Activated B cell treated with CpG ODN at 0.5 μM for 24 hours (primary cell): ENCODE results near the gene LPAR1. TPM values are rescaled to one million over a fixed set of nuclear protein-coding genes. Genes with fewer than 3 reads are reported as not detected.

Source experiments
- ATAC-seq: fragments of 200-7000 bp; cut with Tn5 transposase; one replicate; pipeline ENCODE4 v1.10.0; 2021; ENCODE audit warnings: low read depth, mild to moderate bottlenecking, moderate library complexity
- CTCF ChIA-PET: fragments of 350-600 bp; sonication (Branson Sonifier 250); formaldehyde crosslinking; loops from one replicate; lab custom pipeline; 2021; ENCODE audit warnings: antibody characterized with exemption; lab: Charles Lee
- POLR2A ChIA-PET: fragments of 350-600 bp; sonication (Branson Sonifier 250); formaldehyde crosslinking; loops from one replicate; lab custom pipeline; 2021; ENCODE audit warnings: antibody characterized with exemption; lab: Charles Lee
- DNase-seq: peaks from one replicate; pipeline ENCODE4 v3.0.0; 2022
- H3K27ac Mint-ChIP-seq: one replicate; pipeline ENCODE4 v1.8.0; 2020; ENCODE audit warnings: mixed read lengths
- H3K27me3 Mint-ChIP-seq: one replicate; pipeline ENCODE4 v1.8.0; 2021; ENCODE audit warnings: mixed read lengths
- H3K36me3 Mint-ChIP-seq: one replicate; pipeline ENCODE4 v1.8.0; 2021; ENCODE audit warnings: low read depth, mixed read lengths
- H3K4me1 Mint-ChIP-seq: one replicate; pipeline ENCODE4 v1.8.0; 2021; ENCODE audit warnings: mixed read lengths
- H3K4me3 Mint-ChIP-seq: one replicate; pipeline ENCODE4 v1.8.0; 2020; ENCODE audit warnings: mild to moderate bottlenecking, mixed read lengths
- H3K9me3 Mint-ChIP-seq: one replicate; pipeline ENCODE4 v1.8.0; 2020; ENCODE audit warnings: mixed read lengths
- intact Hi-C: fragments of 100-400 bp; cut with micrococcal nuclease; formaldehyde crosslinking; loops from one replicate; pipeline ENCODE4 v1.15.1; 2024
- total RNA-seq: library from RNA; stranded (reverse); gene quantifications from 2 replicates; pipeline ENCODE4 v1.2.3, GENCODE V29; 2022
- TF ChIP-seq, protein P1 (sequence below): fragments of 200-600 bp; IDR thresholded peaks from one replicate; pipeline ENCODE4 v1.8.0; 2022; ENCODE audit warnings: antibody characterized with exemption, mild to moderate bottlenecking

Gene LPAR1
- total RNA-seq, 1 donor from 2014 or later = not detected

DNA sequence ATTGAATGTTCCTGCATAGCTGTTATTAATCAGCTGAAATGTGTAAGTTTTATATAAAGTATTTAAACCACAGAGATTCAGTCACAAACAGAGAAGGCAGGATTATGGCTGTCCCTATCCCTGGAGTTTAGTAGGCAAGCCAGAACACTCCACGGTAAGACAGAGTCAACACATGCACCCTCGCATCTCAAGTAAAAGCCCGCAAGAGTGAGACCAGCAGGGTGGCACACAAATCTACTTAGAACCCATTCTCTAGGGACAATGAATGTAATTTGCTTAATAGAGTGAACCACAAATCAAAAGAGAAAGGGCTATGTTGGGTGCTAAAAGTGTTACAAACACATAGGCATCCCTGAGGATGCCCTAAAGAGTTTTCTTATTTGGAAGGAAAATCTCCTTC, 35.1 kb downstream of the LPAR1 start:
- H3K4me1 Mint-ChIP-seq = no peaks in the 10 kb centered on the region
- intact Hi-C loops = no loop called here
- H3K4me3 Mint-ChIP-seq = no peak overlapping the region
- ATAC-seq (no peak), DNase-seq (no peak)
- POLR2A ChIA-PET = no interaction called here
- no peaks in the 10 kb centered on the region for H3K36me3 Mint-ChIP-seq
- no peak overlapping the region for H3K27ac Mint-ChIP-seq
- H3K27me3 Mint-ChIP-seq = no peaks in the 10 kb centered on the region
- H3K9me3 Mint-ChIP-seq = no peaks in the 10 kb centered on the region
- CTCF ChIA-PET = no interaction called here
- TF ChIP-seq, protein P1, sequence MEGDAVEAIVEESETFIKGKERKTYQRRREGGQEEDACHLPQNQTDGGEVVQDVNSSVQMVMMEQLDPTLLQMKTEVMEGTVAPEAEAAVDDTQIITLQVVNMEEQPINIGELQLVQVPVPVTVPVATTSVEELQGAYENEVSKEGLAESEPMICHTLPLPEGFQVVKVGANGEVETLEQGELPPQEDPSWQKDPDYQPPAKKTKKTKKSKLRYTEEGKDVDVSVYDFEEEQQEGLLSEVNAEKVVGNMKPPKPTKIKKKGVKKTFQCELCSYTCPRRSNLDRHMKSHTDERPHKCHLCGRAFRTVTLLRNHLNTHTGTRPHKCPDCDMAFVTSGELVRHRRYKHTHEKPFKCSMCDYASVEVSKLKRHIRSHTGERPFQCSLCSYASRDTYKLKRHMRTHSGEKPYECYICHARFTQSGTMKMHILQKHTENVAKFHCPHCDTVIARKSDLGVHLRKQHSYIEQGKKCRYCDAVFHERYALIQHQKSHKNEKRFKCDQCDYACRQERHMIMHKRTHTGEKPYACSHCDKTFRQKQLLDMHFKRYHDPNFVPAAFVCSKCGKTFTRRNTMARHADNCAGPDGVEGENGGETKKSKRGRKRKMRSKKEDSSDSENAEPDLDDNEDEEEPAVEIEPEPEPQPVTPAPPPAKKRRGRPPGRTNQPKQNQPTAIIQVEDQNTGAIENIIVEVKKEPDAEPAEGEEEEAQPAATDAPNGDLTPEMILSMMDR = no peak

DNA sequence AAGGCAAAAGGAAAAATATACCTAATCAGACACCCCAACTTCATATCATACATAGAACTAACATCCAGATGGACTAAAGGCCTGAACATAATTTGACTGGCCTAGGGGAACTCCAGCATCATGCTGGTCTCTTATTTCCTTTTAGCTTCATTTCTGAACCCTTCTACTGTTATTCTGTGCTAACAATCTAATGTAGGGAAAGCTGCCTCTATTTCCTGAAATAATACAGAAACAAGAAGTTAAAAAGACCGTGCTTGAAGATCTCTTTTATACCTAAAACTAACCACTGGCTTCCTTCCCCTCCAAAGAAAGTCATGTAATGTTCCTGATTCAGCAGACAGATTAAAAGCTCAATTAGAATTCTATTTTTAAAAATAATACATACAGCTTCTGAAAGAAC, 36.7 kb downstream of the LPAR1 start:
- Mint-ChIP-seq H3K9me3 (no peaks in the 10 kb centered on the region), H3K4me3 (no peak overlapping the region), H3K4me1 (no peaks in the 10 kb centered on the region), H3K27ac (no peak overlapping the region), H3K27me3 (no peaks in the 10 kb centered on the region), H3K36me3 (no peaks in the 10 kb centered on the region)
- intact Hi-C loops = no loop called here
- ChIA-PET CTCF (no interaction called here), POLR2A (no interaction called here)
- no peak for DNase-seq
- TF ChIP-seq, protein P1 = no peak
- no peak for ATAC-seq

DNA sequence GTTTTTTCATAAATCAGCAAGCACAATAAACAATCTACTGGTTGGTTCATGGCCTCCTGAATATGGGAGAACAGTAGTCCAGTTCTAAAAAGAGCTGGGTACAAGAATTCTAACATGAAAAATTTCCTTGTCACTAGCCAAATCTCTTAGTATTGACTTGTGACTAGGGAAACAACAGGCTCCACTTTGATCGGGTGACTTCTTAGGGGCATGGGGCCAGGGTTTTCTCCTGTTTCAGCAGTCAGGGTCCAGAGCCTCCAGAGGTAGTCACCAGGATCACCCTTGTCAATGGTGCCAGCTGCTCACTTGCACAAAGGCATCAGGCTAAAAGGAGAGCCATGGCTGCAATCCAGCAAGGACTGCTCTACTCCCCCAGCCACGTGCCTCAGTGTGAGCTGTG, 38.1 kb downstream of the LPAR1 start:
- CTCF ChIA-PET = no interaction called here
- no peak overlapping the region for H3K4me3 Mint-ChIP-seq
- POLR2A ChIA-PET = no interaction called here
- no peak for DNase-seq
- no peaks in the 10 kb centered on the region for H3K36me3 Mint-ChIP-seq
- H3K27ac Mint-ChIP-seq = no peak overlapping the region
- peaks cover under 1% of the 10 kb centered on the region for H3K4me1 Mint-ChIP-seq
- intact Hi-C loops = no loop called here
- no peaks in the 10 kb centered on the region for H3K27me3 Mint-ChIP-seq
- no peaks in the 10 kb centered on the region for H3K9me3 Mint-ChIP-seq
- TF ChIP-seq, protein P1 = no peak
- ATAC-seq = no peak

DNA sequence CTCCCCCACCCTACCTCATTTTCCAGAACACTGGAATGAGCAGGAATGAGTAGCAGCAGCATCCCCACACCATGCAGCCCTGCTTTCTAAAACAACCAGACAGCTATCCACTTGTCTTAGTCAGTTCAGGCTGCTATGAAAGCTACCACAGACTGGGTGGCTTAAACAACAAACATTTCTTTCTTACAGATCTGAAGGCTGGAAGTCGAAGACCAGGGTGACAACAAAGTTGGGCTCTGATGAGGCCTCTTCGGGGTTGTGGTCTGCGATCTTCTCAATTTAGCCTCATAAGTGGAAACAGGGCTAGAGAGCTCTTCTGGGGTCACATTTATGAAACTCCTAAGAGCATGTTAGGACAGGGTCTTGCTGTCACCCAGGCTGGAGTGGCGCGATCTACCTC, 38.9 kb downstream of the LPAR1 start:
- Mint-ChIP-seq H3K27ac (no peak overlapping the region), H3K4me3 (no peak overlapping the region), H3K36me3 (no peaks in the 10 kb centered on the region), H3K9me3 (no peaks in the 10 kb centered on the region), H3K4me1 (peaks cover 5% of the 10 kb centered on the region), H3K27me3 (no peaks in the 10 kb centered on the region)
- no peak for DNase-seq
- ChIA-PET POLR2A (no interaction called here), CTCF (no interaction called here)
- ATAC-seq = no peak
- TF ChIP-seq, protein P1 = no peak
- intact Hi-C loops = no loop called here

DNA sequence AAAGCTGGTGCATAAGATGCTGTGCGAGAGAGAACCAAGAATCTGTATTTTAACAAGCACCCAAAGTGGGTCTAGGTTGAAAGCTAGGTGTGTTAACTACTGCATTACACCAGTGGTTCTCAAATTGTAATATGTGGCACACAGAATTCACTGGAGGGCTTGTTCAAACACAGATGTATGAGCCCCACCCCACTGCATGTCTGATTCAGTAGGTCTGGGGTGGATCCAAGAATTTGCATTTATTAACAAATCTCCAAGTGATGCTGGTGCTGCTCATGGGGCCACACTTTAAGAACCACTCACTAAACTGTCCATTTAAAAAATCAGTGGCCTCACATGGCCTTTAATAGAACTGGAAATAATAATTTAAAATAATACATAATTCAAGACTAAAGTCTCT, 40.4 kb downstream of the LPAR1 start:
- no peaks in the 10 kb centered on the region for H3K36me3 Mint-ChIP-seq

More for the DNA sequence above, 40.4 kb downstream of the LPAR1 start:
- Mint-ChIP-seq H3K4me1 (peaks cover 6% of the 10 kb centered on the region), H3K27ac (no peak overlapping the region), H3K9me3 (no peaks in the 10 kb centered on the region), H3K4me3 (no peak overlapping the region), H3K27me3 (no peaks in the 10 kb centered on the region)
- intact Hi-C loops = no loop called here
- ChIA-PET CTCF (no interaction called here), POLR2A (no interaction called here)
- TF ChIP-seq, protein P1 = no peak
- ATAC-seq (no peak), DNase-seq (no peak)
